ENCODE measurements around the gene PLAGL2.
"Not testable (repeated sequence)": the region's sequence is repeated elsewhere in the genome, so short reads cannot be mapped to it uniquely, and the experiment has no call there.

PLAGL2 gene

DNA sequence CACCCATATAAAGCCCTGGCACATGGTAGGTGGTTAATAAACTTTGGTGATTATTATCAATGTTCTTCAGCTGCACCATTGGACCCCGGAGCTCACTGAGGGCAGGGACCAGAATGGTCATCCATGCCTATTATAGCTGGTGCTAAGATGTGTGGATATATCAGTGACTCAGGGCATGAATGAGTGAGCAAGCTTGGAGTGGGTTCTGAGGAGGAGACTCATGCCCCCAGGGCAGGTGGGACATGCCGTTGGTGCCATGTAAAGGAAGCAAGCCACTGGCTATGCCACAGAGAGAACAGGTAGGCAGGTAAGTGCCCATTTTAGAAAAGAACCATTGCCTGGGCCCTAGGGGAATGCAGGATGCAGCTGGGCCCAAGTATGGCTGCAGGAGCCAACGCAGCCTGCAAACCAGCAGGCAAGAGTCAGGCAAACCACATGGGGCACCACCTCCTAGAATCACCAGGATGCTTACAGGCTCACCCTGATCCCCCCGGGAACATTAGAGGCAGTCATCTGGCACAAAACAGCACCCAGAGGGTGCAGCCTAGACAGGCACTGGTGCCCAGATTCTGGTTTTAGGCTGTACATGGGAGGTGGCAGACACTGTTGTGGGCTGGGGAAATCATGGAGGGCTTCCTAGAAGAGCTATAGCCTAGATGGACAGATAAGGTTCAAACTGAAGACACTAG, 23.5 kb downstream of the PLAGL2 start:
- DNase-seq = no peak

DNA sequence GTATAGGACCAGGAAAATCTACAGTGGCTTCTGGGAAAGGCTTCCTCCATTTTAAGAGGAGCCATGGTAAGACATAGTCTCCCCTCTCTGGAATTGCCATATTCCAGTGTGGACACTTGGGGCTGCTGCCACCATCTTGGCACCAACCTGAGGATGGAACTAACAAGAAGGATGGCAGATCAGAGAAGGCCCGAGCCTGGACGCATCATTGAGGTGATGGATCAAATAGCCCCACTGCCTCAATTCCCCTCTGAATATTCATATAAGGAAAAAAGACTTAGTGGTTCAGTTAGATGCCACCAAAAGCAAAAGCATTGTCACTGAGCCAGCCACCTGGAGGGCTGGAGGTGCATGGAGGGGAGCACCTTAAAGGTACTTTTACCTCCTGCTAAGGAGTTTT, 25.9 kb downstream of the PLAGL2 start:
- DNase-seq = no peak

DNA sequence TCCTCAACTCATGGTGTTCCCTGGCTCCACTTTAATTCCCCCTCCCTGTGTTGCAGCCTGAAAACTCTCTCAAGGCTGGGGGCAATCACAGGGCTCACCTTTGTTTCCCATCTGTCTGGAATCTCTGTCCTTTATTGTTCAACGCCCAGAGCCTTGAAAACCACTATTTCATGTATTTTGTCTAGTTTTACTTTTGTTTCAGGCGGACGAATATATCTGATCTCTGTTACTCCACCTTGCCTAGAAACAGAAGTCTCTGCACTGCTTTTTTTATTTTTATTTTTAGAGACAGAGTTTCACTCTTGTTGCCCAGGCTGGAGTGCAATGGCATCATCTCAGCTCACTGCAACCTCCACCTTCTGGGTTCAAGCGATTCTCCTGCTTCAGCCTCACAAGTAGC, 27.6 kb downstream of the PLAGL2 start:
- no peak for DNase-seq

DNA sequence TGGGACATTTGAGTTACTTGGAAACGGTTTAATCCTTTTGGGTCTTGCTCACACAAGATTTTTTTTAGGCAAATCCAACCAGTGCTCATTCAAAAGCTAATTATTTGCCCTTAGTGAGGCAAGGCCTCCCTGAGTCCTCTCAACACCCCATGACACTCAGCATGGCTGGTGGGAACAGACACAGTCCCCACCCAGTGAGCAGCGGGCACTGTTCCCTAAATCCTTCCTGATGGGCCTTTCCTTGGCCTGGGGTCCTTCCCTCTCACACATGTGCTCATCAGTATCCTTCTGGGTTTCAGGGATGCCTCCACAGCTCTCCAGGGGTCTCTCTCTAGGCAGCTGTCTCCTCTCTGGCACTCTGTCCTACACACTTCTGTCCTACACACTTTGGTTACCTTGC, 28.0 kb downstream of the PLAGL2 start:
- no peak for DNase-seq

DNA sequence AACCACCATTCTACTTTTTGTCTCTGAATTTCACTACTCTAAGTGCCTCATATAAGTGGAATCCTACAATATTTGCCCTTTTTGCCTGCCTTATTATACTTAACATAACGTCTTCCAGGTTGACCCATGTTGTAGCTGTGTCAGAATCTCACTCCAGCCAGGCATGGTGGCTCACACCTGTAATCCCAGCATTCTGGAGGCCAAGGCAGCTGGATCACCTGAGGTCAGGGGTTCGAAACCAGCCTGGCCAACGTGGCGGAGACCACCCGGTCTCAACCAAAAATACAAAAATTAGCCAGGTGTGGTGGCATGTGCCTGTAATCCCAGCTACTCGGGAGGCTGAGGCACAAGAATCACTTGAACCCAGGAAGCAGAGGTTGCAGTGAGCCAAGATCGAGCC, 29.8 kb downstream of the PLAGL2 start:
- not testable (repeated sequence) for DNase-seq

DNA sequence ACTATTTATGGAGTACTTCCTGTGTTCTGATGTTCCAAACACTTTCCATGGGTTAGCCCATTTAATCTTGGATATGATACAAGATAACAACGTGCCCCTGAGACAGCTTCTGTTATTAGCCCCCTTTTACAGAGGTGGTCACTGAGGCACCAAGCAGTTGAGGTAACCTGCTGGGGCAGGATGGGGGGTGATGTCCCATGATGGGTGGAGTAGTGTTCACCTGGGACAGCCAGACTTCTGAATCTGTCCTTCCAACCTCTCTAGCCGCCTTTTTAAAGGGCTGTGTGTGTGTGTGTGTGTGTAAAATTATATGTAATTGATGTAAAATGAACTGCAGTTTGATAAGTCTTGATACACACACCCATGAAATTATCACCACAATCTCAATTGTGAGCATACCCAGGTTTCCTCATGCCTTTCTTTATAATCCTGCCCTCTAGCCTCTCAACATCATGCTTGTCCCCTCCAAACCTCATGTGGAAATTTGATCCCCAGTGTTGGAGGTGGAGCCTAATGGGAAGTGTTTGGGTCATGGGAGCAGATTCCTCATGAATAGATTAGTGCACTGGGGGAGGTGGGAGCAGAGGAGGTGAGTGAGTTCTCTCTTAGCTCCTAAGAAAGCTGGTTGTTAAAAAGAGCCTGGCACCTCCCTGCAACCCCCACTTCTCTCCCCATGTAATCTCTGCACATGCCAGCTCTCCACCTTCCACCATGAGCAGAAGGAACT, 39.2 kb downstream of the PLAGL2 start:
- DNase-seq = no peak

DNA sequence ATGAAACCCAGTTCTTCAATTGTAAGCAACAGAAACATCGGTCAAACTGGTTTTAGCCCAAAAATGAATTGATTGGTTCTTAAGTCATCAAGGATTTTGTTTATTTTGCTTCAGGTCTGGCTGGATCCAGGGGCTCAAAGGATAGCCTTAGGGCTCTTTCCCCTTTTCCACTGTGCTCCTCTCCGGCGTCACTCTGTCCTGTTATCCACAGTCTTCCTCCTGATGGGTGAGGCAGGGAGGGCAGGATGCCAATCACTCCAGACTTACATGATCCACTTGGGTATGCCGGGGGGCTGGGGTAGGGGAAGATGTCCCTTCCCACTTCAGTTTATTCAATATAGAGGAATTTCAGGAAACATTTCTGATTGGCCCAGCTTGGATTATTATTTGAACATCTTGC, 40.0 kb downstream of the PLAGL2 start:
- DNase-seq = no peak

DNA sequence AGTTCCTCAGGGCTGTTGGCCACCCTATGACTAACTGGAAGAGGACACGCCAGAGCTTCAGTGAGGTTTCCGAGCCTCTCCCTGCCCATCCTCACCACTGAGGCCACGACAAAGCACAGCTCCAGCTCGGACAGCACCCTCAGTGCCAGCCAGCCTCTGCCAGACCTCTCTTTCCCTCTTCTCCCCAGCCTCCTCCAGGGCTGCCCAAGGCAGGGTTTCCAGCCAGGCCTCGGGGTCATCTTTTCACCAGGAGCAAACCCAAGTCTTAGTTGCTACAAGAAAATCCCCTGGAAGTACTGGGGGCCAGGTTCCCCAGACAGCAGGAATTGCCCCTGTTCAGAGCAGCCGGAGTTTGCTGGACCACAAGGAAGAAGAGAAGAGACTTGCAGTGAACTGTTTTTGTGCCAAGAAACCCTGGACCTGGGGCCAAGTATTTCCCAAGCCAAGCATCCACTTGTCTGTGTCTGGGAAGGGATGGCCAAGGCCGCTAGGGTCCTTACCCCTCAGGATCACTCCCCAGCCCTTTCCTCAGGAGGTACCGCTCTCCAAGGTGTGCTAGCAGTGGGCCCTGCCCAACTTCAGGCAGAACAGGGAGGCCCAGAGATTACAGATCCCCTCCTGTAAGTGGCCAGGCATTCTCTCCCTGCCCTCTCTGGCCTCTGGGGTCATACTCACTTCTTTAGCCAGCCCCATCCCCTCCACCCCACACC, 41.6 kb downstream of the PLAGL2 start:
- no peak for DNase-seq

DNA sequence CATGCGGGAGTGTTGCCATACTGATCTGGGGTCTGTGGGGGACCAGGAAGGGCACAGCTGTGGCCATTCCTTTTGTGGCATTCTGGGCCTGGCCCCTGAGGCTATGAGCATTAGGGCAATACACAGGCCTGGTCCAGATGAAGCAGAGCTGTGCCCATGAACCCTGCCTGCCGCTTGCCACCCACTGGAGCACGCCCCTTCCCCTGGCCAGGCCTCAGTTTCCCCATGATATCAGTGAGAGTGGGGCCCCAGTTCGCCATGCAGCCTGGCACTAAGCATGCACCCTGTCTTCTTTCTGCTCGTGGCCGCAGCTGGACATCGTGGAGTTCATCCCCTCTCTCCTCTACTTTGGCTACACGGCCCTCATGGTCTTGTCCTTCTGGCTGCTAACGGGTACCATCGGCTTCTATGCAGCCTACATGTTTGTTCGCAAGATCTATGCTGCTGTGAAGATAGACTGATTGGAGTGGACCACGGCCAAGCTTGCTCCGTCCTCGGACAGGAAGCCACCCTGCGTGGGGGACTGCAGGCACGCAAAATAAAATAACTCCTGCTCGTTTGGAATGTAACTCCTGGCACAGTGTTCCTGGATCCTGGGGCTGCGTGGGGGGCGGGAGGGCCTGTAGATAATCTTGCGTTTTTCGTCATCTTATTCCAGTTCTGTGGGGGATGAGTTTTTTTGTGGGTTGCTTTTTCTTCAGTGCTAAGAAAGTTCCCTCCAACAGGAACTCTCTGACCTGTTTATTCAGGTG, 42.4 kb downstream of the PLAGL2 start:
- DNase-seq = no peak

DNA sequence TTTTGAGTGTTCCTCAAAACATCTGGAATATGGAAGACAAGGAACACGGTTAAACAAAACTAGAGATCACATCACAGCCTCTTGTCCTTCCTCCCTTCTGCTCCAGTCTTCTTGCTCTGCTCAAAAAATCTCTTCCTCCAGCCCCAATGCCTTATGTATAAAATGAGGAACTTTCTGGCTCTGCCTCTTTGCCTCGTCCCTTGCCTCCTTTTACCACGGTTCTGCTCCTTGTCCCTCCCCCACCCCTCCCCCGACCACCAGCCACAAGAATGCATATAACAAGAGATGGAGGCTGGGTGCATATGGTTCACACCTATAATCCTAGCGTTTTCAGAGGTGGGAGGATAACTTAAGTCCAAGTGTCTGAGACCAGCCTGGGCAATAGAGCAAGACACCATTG, 43.6 kb downstream of the PLAGL2 start:
- no peak for DNase-seq

DNA sequence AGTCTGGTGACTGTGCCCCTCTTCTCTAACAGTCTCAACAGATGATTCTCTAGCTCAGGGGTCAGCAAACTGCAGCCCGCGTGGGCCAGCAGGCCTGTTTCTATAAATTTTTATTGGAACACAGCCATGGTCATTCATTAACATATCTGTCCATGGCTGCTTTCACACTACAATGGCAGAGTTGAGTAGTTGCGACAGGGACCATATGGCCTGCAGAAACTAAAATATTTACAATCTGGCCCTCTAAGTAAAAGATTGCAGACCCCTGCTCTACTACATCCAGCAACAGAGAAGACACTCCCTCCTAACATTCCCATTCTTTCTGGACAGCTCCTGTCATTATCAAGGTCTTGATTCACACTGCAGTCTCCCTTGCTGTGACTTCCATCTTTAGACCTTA, 45.2 kb downstream of the PLAGL2 start:
- no peak for DNase-seq

DNA sequence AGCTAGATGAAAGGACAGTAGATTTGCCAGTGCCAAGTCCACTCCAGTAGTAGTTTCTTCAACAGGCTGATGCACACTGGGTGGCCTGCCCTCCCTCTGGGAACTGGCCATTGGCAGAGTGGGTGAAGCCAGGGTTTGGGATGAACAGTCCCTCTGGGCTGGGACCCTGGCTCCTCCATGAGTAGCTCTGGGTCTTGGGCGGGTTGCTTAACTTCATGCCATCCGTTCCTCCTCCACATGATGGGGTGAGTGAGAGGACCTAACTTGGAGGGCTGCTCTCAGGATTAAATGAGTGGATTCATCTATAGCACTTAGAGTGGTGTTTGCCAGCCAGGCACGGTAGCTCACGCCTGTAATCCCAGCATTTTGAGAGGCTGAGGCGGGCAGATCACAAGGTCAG, 47.2 kb downstream of the PLAGL2 start:
- no peak for DNase-seq

DNA sequence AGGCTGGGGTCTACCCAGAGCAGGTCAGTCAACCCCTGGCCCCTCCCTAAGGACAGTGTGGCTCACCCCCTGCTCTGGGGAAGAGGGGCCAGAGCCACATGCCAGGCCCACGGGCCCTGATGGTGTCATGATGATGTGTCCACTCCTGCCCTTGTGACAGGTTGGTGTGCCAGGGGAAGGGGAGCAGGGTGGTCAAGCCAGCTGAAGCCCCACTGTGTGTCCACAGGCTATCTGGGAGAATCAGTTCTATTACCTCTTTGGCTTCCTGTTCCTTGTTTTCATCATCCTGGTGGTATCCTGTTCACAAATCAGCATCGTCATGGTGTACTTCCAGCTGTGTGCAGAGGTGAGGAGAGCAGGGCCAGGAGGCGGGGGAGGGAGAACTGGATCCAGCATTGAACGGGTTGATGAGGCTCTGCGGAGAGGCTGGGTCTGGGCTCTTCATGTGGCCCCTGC, 47.7 kb downstream of the PLAGL2 start:
- DNase-seq = no peak

DNA sequence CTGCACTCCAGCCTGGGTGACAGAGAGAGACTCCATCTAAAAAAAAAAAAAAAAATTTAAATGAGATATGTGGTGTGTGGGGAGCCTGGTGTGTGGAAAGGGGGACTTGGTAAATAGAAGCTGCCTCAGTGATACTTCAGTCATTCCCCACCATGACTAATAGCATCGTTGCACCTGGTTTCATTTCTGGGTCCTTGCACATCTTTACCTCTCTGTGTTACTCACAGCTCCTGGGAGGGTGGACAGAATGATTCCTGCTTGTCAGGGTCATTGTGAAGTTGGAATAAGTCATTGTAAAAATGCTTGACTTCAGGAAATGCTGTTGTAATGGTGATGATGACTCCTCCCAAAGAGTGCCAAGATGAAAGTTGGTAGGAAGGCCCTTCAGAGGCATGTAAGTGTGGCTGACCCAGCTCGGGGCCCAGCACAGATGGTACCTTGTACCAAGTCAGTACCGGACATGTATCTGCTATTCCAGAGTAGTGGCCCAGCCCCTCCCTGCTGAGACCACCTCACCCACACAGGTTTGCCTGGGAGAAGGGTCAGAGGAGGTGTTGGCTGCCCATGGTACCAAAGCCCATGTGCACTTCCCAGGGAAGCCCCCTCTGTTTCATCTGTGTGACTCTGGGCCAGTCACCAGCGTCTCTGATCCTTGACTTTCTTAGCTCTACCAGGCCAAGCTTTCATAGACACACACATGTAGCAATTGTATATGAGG, 48.4 kb downstream of the PLAGL2 start:
- no peak for DNase-seq

DNA sequence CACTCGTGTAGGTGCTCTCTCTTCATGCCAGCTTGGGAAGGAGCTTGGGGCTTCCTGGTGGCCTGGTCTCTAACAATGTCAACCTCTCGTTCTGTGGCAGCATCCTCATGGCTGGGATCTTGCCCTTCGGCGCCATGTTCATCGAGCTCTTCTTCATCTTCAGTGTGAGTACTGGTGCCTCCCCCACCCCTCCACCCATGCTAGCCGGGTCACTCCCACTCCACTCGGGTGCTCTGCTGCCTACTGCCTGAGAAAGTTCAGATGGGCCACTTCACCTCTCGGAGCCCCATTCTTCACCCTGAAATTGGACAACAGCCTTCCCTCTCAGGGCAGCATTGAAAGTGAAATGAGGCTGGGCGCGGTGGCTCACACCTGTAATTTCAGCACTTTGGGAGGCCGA, 49.2 kb downstream of the PLAGL2 start:
- no peak for DNase-seq

DNA sequence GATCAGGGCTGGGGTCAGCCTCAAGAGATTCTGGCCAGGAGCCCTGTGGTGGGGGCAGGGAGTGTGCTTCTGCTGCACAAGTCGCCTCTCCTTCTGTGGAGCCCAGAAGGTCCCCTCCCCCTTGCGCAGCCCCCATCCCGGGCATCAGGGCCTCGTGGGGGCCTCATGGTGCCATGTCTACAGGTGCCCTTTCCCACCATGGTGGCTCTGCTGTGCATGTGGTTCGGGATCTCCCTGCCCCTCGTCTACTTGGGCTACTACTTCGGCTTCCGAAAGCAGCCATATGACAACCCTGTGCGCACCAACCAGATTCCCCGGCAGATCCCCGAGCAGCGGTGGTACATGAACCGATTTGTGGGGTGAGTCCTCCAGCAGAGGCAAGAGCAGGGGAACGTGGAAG, 49.9 kb downstream of the PLAGL2 start:
- DNase-seq = no peak

DNA sequence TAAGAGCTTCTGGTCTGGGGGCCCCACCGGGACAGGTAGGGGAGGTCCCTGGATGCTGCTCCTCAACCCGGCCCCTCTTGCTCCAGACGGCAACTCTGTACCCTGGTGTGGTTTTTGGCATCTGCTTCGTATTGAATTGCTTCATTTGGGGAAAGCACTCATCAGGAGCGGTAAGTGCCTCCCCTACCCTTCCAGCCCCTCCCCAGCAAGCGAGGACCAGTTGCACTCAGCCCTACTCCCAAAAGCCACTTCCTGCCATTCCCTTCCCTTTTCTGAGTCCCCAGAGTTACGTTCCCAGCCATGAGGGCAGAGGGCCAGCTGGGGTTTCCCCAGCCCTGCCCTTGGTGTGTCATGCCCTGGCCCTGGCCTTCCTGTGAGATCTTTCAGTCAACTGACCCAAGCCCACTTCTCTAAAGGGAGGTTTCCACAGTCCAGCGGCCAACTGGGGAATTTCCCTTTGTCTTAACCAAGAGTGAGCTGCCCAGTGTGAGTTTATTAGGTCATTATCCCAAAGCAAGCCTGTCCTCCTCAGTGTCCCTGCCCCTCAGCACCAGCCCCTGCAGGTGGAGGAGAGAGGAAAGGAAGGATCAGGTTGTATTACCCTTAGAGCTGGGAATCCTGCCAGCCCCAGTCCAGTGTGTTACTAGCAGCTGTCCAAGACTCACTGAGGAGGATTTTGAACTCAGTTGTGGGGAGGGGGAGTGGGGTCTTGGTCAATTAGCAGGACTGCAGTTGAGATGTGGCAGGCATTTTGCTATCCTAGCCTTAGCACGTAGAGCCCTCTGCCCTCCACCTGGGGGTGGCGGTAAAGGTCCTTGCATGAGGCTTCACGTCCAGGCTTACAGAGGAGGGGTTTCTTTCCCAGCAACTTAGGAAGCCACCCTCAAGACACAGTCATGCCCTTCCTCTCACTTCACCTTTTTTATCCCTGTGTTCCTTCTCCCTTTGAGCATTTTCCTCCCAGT, 52.2 kb downstream of the PLAGL2 start:
- DNase-seq = peak; percentile 35 to 43

DNA sequence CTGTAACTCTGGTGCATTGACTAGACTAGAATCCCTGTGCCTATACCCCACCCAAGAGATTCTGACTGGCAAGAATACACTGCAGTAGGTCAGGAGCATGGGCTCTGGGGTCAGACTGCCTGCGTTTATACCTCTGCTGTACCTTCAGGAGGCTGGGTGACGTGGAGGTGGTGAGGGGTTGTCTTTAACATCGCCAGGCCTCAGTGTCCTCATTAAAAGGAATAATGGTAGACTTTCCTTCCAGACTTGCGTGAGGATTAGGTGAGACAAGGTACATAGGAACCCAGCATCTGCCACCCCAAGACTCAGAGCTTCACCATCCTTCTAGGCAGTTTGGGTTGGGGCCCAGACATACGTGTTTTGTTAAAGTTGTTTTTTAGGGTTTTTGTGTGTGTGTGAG, 53.8 kb downstream of the PLAGL2 start:
- DNase-seq = no peak

DNA sequence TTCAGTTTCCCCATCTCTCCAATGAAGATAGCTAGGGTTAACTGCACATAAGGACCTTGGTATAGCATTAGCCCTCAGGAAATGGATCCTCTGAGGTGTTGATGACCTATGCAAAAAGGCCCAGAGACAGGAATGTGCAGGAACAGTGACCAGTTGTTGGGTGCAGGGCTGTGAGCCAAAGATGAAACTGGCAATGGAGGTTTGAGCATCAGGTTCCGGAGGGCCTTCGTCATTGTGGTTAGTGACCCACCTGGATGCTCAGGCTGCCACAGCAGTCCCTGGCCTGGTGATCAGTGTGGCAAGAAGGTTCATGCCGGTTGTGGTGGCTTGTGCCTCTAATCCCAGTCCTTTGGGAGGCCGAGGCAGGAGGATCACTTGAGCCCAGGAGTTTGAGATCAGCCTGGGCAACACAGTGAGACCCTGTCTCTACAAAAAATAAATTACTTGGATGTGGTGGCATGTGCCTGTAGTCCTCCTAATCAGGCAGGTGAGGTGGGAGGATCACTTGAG, 54.3 kb downstream of the PLAGL2 start:
- no peak for DNase-seq

DNA sequence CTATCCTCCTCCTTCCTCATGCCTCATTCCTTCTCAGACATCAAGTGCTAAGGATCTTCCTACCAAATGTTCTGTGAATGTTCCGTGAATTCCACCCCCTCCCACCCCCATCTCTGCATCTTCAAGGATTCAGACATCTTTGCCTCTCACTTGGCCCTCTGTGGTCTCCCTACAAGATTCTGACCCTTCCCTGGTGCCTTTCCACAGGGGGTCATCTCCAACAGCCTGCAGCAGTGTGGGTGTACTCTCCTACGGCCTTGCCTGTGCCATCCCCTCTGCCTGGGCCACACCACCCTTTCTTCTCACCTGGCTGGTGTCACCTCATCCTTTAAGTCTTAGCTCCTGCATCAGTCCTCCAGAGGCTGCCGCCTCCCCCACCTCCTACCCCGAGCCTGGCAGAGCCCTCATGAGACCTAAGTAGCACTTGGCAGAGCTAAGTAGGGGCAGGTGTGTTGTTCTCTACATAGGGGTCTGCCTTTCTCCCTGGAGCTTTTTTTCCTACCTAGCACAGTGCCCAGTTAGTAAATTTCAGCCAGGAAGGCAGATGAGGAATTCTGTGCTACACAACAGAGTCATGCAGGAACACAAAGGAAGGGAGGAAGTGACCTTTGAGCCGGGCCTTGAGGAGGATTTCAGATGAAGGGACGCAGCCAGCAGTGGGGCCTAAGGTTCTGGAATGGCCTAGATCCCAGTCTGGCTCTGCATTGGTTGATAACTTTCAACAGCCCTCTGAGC, 55.0 kb downstream of the PLAGL2 start:
- no peak for DNase-seq

Measured in stimulated activated CD4-positive, alpha-beta T cell treated with anti-CD3 and anti-CD28 coated beads, Interleukin-2, amount 100 ng/mL, for 24 hours (primary cell).